ENCODE measurements around the gene SEMA5A. TPM values are rescaled to one million over a fixed set of nuclear protein-coding genes. Genes with fewer than 3 reads are reported as not detected.

The SEMA5A gene
- total RNA-seq, 1 donor from 2014 or later: 0.44 TPM

GRCh38 chr5:9445826-9446388 lies 100.0 kb downstream of the SEMA5A start:
- intact Hi-C loops (cut with micrococcal nuclease): no loop called here

- intact Hi-C loops (cut with micrococcal nuclease): no loop called here
Observed at GRCh38 chr5:9444346-9444745, 101.5 kb downstream of the SEMA5A start.

GRCh38 chr5:9441610-9442009 lies 104.3 kb downstream of the SEMA5A start:
- intact Hi-C loops (cut with micrococcal nuclease): no loop called here

- intact Hi-C loops (cut with micrococcal nuclease): no loop called here
Observed at GRCh38 chr5:9440517-9440916, 105.4 kb downstream of the SEMA5A start.

GRCh38 chr5:9439531-9440292 lies 106.2 kb downstream of the SEMA5A start:
- intact Hi-C loops (cut with micrococcal nuclease): no loop called here

GRCh38 chr5:9438596-9439354 lies 107.1 kb downstream of the SEMA5A start:
- intact Hi-C loops (cut with micrococcal nuclease): no loop called here

GRCh38 chr5:9437741-9438240 lies 108.1 kb downstream of the SEMA5A start:
- intact Hi-C loops (cut with micrococcal nuclease): no loop called here

GRCh38 chr5:9431496-9432258 lies 114.2 kb downstream of the SEMA5A start:
- intact Hi-C loops (cut with micrococcal nuclease): no loop called here

GRCh38 chr5:9431151-9431495 lies 114.8 kb downstream of the SEMA5A start:
- intact Hi-C loops (cut with micrococcal nuclease): no loop called here

- intact Hi-C loops (cut with micrococcal nuclease): no loop called here
Observed at GRCh38 chr5:9430306-9430705, 115.6 kb downstream of the SEMA5A start.

- intact Hi-C loops (cut with micrococcal nuclease): no loop called here
Observed at GRCh38 chr5:9429691-9430215, 116.1 kb downstream of the SEMA5A start.

- intact Hi-C loops (cut with micrococcal nuclease): no loop called here
Observed at GRCh38 chr5:9428272-9428671, 117.6 kb downstream of the SEMA5A start.

GRCh38 chr5:9425710-9426109 lies 120.2 kb downstream of the SEMA5A start:
- intact Hi-C loops (cut with micrococcal nuclease): no loop called here

GRCh38 chr5:9423571-9423970 lies 122.3 kb downstream of the SEMA5A start:
- intact Hi-C loops (cut with micrococcal nuclease): no loop called here

GRCh38 chr5:9421884-9422283 lies 124.0 kb downstream of the SEMA5A start:
- intact Hi-C loops (cut with micrococcal nuclease): no loop called here

- intact Hi-C loops (cut with micrococcal nuclease): no loop called here
Observed at GRCh38 chr5:9419794-9420193, 126.1 kb downstream of the SEMA5A start.

GRCh38 chr5:9415566-9415965 lies 130.3 kb downstream of the SEMA5A start:
- intact Hi-C loops (cut with micrococcal nuclease): no loop called here

GRCh38 chr5:9415091-9415490 lies 130.8 kb downstream of the SEMA5A start:
- intact Hi-C loops (cut with micrococcal nuclease): no loop called here

GRCh38 chr5:9411142-9411541 lies 134.7 kb downstream of the SEMA5A start:
- intact Hi-C loops (cut with micrococcal nuclease): no loop called here

GRCh38 chr5:9409413-9409960 lies 136.4 kb downstream of the SEMA5A start:
- intact Hi-C loops (cut with micrococcal nuclease): no loop called here

- intact Hi-C loops (cut with micrococcal nuclease): no loop called here
Observed at GRCh38 chr5:9408964-9409363, 136.9 kb downstream of the SEMA5A start.

Data from T-helper 1 cell treated with Interleukin-12 subunit alpha and Interleukin-12 subunit beta and Interleukin-4 antibody, amounts not matched to agents 30 ng/mL and 1 ng/mL, for 36 hours (primary cell).